Stomach (tissue), 9 donors: ENCODE data around the gene PDCD6IP. TPM values are rescaled to one million over a fixed set of nuclear protein-coding genes. Genes with fewer than 3 reads are reported as not detected.

Experiments used
- DNase-seq, 2 donors: peaks; one replicate each; pipeline versions ENCODE4 v3.0.0 to v3.0.0-alpha.2; 2013 to 2019
- H3K27ac ChIP-seq, 5 donors: fragments of 200-600 bp in 4 of 5; sonication (generic) in 4 of 5; one replicate each; pipeline ENCODE4 v1.5.1; 2013 to 2019; ENCODE audit warnings: mild to moderate bottlenecking in 1 of 5, moderate library complexity in 1 of 5
- H3K27me3 ChIP-seq, 3 donors: fragments of 200-600 bp; sonication (generic); one replicate each; pipeline ENCODE4 v1.5.1; 2017 to 2019; ENCODE audit warnings: mixed run types in 1 of 3
- H3K36me3 ChIP-seq, 4 donors: fragments of 200-600 bp; sonication (generic); 1 replicate in 3 of 4; 2 replicates in 1 of 4; pipeline ENCODE4 v1.5.1; 2016 to 2019
- H3K4me1 ChIP-seq, 4 donors: fragments of 200-600 bp; sonication (generic); one replicate each; pipeline ENCODE4 v1.5.1; 2016 to 2019
- H3K4me3 ChIP-seq, 4 donors: fragments of 200-600 bp; sonication (generic) in 3 of 4; one replicate each; pipeline ENCODE4 v1.5.1; 2016 to 2019; ENCODE audit warnings: mild to moderate bottlenecking in 1 of 4
- H3K9me3 ChIP-seq, 4 donors: fragments of 200-600 bp; sonication (generic); one replicate each; pipeline ENCODE4 v1.5.1; 2016 to 2019
- CTCF ChIP-seq, 7 experiments: fragments of 450-650 bp in 4 of 7; fragments of 200-600 bp in 3 of 7; sonication (generic) in 3 of 7; IDR thresholded peaks; one replicate each; pipeline ENCODE4 v1.5.1; 2016 to 2019; ENCODE audit warnings: antibody characterized with exemption in 7 of 7, control low read depth in 2 of 7, mild to moderate bottlenecking in 1 of 7
- EP300 ChIP-seq: sonication (generic); formaldehyde crosslinking; IDR thresholded peaks from one replicate; pipeline ENCODE4 v1.6.1; 2017; ENCODE audit warnings: antibody characterized with exemption
- POLR2A ChIP-seq, 4 donors: fragments of 450-650 bp; IDR thresholded peaks; one replicate each; pipeline ENCODE4 v1.6.1; 2016; ENCODE audit warnings: antibody characterized with exemption in 4 of 4, control low read depth in 2 of 4, mild to moderate bottlenecking in 1 of 4, moderate library complexity in 1 of 4
- POLR2AphosphoS5 ChIP-seq, 3 donors: sonication (generic); formaldehyde crosslinking; IDR thresholded peaks; one replicate each; pipeline ENCODE4 v1.6.1; 2016; ENCODE audit warnings: antibody characterized with exemption in 3 of 3
- WGBS, 5 donors: extraction: QIAGEN DNeasy Blood & Tissue Kit in 3 of 5; methylation state at CpG; one replicate each; pipeline versions ENCODE4 v1.1.5 to v1.1.7; 2013 to 2018; 5-methylcytosine and 5-hydroxymethylcytosine counted together
- intact Hi-C: fragments of 100-400 bp; cut with DNase I; formaldehyde crosslinking; loops from one replicate; pipeline ENCODE4 v1.15.1; 2023; ENCODE audit warnings: low total_unique reads
- polyA plus RNA-seq, 3 donors: library from polyadenylated mRNA; stranded (reverse); fragments of 200-250 nt; gene quantifications; one replicate each; pipeline ENCODE4 v1.2.3, GENCODE V29; 2013
- total RNA-seq, 5 donors: library from RNA; depleted of rRNA; stranded (reverse); fragments of >200 nt; gene quantifications; one replicate each; pipeline versions ENCODE4 v1.1.0 to v1.2.3, GENCODE V29; 2014 to 2016
- donor health status: healthy with polysubstance abuse.
- donor health status: Bipolar disorder and iron deficiency.
- donor health status: healthy.

The PDCD6IP gene
- total and polyA plus RNA-seq, 8 donors, result 23.5 to 243 (median 74.7) TPM

DNA sequence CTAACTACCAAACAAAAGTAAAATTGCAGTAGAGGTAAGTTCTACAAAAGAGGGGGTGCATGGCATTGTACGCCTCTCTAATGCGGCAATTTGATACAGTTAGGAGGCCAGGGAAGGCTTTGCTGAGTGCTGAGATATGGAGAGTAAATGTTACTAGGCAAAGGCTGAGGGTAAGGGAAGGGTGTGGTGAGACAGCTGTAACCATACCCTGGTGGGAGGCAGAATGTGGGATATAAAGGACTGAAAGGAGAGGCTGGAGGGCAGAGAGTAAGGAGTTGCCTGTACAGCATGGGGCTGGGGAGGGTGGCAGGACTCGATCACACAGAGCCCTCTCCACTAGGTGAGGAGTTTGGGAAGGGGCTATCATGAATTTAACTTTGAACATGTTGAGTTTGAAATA is 106.3 kb downstream of the PDCD6IP start:
- H3K27ac ChIP-seq, result no peak overlapping the region
- H3K4me3 ChIP-seq, result no peak overlapping the region
- H3K27me3 ChIP-seq, result no peaks in the 10 kb centered on the region
- no peak for DNase-seq
- H3K4me1 ChIP-seq, result no peaks in the 10 kb centered on the region
- TF ChIP-seq POLR2AphosphoS5 (IDR thresholded peaks at IDR 0.05) (no peak), CTCF (IDR thresholded peaks at IDR 0.05) (no peak), POLR2A (IDR thresholded peaks at IDR 0.05) (no peak), EP300 (no peak)
- WGBS, 5 donors, result 88 to 95% (median 90%) methylated on average over 3 of the region's 3 CpGs
- intact Hi-C loops, result no loop called here
- no peaks in the 10 kb centered on the region for H3K9me3 ChIP-seq
- H3K36me3 ChIP-seq, result no peaks in the 10 kb centered on the region

GRCh38 chr3:33908250-33908851 is 109.9 kb downstream of the PDCD6IP start:
- Histone ChIP-seq H3K9me3 (no peaks in the 10 kb centered on the region), H3K36me3 (no peaks in the 10 kb centered on the region), H3K27ac (no peak overlapping the region), H3K4me3 (no peak overlapping the region), H3K4me1 (no peaks in the 10 kb centered on the region), H3K27me3 (no peaks in the 10 kb centered on the region)
- TF ChIP-seq EP300 (no peak), CTCF (IDR thresholded peaks at IDR 0.05) (no peak), POLR2AphosphoS5 (IDR thresholded peaks at IDR 0.05) (no peak), POLR2A (IDR thresholded peaks at IDR 0.05) (no peak)
- 42 to 58% (median 46%) methylated on average over 4 of the region's 4 CpGs for WGBS, 5 donors
- no peak for DNase-seq
- intact Hi-C loops, result no loop called here

DNA sequence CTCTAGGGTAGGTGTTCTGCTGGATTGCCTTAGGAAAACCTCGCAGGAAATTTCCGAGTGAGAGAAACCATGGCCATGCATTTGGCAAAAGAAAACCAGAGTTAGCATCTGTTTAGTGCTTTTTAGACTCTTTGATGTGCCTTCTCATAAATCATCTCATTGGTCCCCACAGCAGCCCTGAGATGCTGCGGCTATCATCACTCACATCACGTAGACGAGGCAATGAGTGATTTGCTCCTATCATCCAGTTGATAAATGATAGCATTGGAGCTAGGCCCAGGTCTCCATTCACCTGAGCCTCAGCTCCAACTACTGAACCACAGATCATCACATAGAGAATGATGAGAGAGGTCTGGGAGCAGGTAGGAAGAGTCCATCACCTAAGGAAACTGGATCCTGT is 111.1 kb downstream of the PDCD6IP start:
- Histone ChIP-seq H3K27ac (no peak overlapping the region), H3K4me3 (no peak overlapping the region), H3K9me3 (no peaks in the 10 kb centered on the region), H3K36me3 (no peaks in the 10 kb centered on the region), H3K27me3 (no peaks in the 10 kb centered on the region), H3K4me1 (no peaks in the 10 kb centered on the region)
- no peak for TF ChIP-seq POLR2A (IDR thresholded peaks at IDR 0.05)
- no peak for TF ChIP-seq CTCF (IDR thresholded peaks at IDR 0.05)
- TF ChIP-seq EP300, result no peak
- TF ChIP-seq POLR2AphosphoS5 (IDR thresholded peaks at IDR 0.05), result no peak
- no peak for DNase-seq
- 75 to 88% (median 86%) methylated on average over 5 of the region's 5 CpGs for WGBS, 5 donors
- intact Hi-C loops, result no loop called here

- H3K4me3 ChIP-seq, result no peak overlapping the region
- intact Hi-C loops, result no loop called here
- H3K4me1 ChIP-seq, result no peaks in the 10 kb centered on the region
- 74 to 83% (median 80%) methylated on average over 2 of the region's 2 CpGs for WGBS, 5 donors
- no peaks in the 10 kb centered on the region for H3K9me3 ChIP-seq
- no peaks in the 10 kb centered on the region for H3K36me3 ChIP-seq
- TF ChIP-seq EP300 (no peak), CTCF (IDR thresholded peaks at IDR 0.05) (no peak), POLR2A (IDR thresholded peaks at IDR 0.05) (no peak), POLR2AphosphoS5 (IDR thresholded peaks at IDR 0.05) (no peak)
- no peak for DNase-seq
- no peaks in the 10 kb centered on the region for H3K27me3 ChIP-seq
- no peak overlapping the region for H3K27ac ChIP-seq
Measured at GRCh38 chr3:33910031-33910430, 111.6 kb downstream of the PDCD6IP start.
